Measurements from ENCODE around the gene SPTBN1.
"Not testable (repeated sequence)": the region's sequence is repeated elsewhere in the genome, so short reads cannot be mapped to it uniquely, and the experiment has no call there.

- TF ChIP-seq CTCF, POLR2A (IDR thresholded peaks at IDR 0.05): not testable (repeated sequence)
Observed at GRCh38 chr2:54529518-54529917, 73.4 kb downstream of the SPTBN1 start.
